Stimulated activated naive CD8-positive, alpha-beta T cell treated with anti-CD3 and anti-CD28 coated beads, Interleukin-15, amount 100 ng/mL, for 72 hours (primary cell): ENCODE measurements around the gene PLAC1.

ENCODE experiments used
- ATAC-seq: fragments of 150-1000 bp; cut with Tn5 transposase; 2 replicates; pipeline ENCODE4 v1.10.0; 2021; ENCODE audit warnings: mild to moderate bottlenecking, moderate library complexity
- DNase-seq, 2 donors: peaks; one replicate each; pipeline ENCODE4 v3.0.0; 2021 to 2022
- H3K27ac Mint-ChIP-seq, 2 donors: one replicate each; pipeline ENCODE4 v1.8.0; 2022; ENCODE audit warnings: mild to moderate bottlenecking in 2 of 2, mixed read lengths in 2 of 2, moderate library complexity in 2 of 2
- H3K27me3 Mint-ChIP-seq: one replicate; pipeline ENCODE4 v1.8.0; 2022; ENCODE audit warnings: mixed read lengths
- H3K4me1 Mint-ChIP-seq: one replicate; pipeline ENCODE4 v1.8.0; 2022; ENCODE audit warnings: mild to moderate bottlenecking, mixed read lengths
- H3K4me3 Mint-ChIP-seq, 2 donors: one replicate each; pipeline ENCODE4 v1.8.0; 2022; ENCODE audit warnings: mild to moderate bottlenecking in 2 of 2, mixed read lengths in 2 of 2, moderate library complexity in 1 of 2
- H3K9me3 Mint-ChIP-seq, 2 donors: one replicate each; pipeline ENCODE4 v1.8.0; 2022; ENCODE audit warnings: mixed read lengths in 2 of 2

The PLAC1 gene

DNA sequence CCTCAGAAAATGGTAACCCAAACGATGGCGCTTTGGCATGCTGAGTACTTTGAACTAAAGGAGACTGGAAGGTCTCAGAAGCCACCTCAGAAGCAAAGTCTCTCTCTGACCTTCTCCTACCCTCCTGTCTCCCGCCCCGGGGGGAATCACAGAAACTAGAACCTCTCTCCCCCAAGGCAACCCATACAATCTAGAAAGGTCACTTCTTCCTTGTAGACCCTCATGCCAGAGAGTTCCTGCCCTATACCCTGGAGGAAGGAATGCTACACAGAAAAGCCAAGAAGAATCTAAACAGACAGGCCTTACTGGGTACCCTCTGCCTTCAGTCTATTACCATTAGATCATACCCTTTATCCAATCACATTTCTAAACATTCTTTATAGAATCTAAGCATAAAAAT is 8.5 kb downstream of the PLAC1 start:
- peaks cover 8% of the 10 kb centered on the region for H3K4me1 Mint-ChIP-seq
- no peak overlapping the region for H3K4me3 Mint-ChIP-seq
- H3K27ac Mint-ChIP-seq: no peak overlapping the region
- H3K9me3 Mint-ChIP-seq: no peaks in the 10 kb centered on the region
- peaks cover 18% of the 10 kb centered on the region for H3K27me3 Mint-ChIP-seq
- ATAC-seq: no peak
- DNase-seq: no peak

DNA sequence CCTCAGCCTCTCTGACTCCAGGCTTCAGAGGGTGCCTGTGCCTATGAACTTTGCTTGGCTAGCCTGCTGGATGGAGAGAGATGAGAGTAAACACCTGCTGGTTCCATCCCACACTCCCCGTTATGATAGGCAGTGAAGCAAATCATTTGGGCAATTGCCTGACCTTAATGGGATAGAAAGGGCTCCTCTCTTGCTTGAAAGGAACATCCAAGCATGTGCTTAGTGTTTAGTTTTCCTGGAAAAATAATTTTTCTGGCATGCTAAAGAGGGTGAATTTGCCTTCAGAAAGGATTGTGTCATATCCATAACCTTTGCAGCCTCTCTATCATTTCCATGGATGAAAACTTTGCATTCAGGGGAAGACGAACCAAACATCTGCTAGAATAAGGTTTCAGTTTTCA is 10.8 kb downstream of the PLAC1 start:
- H3K27me3 Mint-ChIP-seq: peaks cover 23% of the 10 kb centered on the region
- DNase-seq: no peak
- no peak for ATAC-seq
- H3K4me1 Mint-ChIP-seq: no peaks in the 10 kb centered on the region
- no peaks in the 10 kb centered on the region for H3K9me3 Mint-ChIP-seq
- no peak overlapping the region for H3K4me3 Mint-ChIP-seq
- H3K27ac Mint-ChIP-seq: no peak overlapping the region

DNA sequence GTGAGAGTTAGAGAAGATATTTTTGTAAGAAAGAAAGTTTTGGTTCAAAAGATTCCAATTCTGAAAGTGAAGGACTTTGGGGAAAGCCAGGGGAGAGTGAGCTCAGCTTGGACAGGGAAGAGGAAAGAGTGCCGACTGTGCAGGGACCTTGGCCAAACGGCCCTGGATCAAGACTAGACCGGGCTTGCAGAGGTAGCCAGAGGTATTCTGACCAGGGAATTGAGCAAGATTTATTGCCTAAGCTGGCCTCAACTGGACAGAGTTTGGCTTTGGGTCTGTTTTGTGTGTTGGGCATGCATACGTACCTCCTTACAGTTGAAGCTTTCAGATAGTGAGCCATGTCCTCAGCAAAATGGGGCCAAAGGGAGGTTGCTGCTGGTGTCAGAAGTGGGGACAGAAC is 11.6 kb downstream of the PLAC1 start:
- no peak for ATAC-seq
- H3K4me1 Mint-ChIP-seq: no peaks in the 10 kb centered on the region
- H3K27ac Mint-ChIP-seq: no peak overlapping the region
- no peaks in the 10 kb centered on the region for H3K9me3 Mint-ChIP-seq
- no peak overlapping the region for H3K4me3 Mint-ChIP-seq
- H3K27me3 Mint-ChIP-seq: peaks cover 30% of the 10 kb centered on the region
- DNase-seq: no peak

DNA sequence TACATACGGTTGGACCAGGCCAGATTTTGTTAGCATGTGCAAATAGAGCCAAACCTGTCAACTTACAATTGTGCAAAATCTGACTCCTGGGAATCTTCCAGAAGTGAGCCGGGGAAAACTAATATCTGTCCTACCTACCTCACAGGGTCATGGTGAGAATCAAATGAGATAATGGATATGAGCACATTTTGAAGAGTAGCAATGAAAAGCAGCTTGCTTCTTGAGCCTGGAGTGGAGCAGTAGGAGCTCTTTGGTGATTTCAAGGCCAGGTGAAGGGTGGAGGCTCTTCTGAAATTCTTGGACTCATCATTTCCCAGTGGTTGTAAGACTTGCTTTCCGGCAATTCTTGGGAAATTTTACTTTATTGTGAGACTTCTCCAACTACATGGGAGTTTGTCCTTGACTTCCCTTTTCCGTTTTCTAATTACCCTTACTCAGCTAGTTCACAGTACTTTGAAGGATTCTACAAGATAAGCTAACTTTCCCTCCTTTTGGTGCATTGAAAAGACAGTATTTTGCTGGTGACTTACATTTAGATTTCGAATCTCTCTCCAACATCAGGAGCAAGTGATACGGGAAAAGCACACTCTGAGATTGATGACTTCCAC is 12.2 kb downstream of the PLAC1 start:
- H3K9me3 Mint-ChIP-seq: no peaks in the 10 kb centered on the region
- H3K27ac Mint-ChIP-seq: no peak overlapping the region
- peaks cover 36% of the 10 kb centered on the region for H3K27me3 Mint-ChIP-seq
- no peak for ATAC-seq
- no peak for DNase-seq
- H3K4me1 Mint-ChIP-seq: no peaks in the 10 kb centered on the region
- no peak overlapping the region for H3K4me3 Mint-ChIP-seq

DNA sequence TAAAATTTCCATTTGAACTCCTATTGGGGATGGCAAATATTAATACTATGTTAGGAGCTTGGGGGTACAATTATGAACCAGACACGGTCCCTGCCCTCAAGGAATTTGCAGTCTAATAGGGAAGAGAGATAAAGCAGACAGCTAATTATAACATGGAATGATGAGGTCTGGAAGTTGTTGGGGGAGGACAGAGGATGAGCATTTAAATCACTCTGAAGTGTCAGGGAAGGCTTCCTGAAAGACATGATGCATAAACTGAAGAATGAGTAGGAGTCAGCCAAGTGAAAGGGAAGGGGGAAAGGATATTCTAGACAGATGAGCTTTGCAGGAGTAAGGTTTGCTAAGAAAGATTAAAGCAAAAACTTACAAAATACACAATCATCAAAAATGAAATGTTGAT is 15.9 kb downstream of the PLAC1 start:
- DNase-seq (no peak), ATAC-seq (no peak)
- Mint-ChIP-seq H3K4me1 (no peaks in the 10 kb centered on the region), H3K27ac (no peak overlapping the region), H3K9me3 (no peaks in the 10 kb centered on the region), H3K4me3 (no peak overlapping the region), H3K27me3 (peaks cover 45% of the 10 kb centered on the region)

- DNase-seq (no peak), ATAC-seq (no peak)
- H3K9me3 Mint-ChIP-seq: no peaks in the 10 kb centered on the region
- no peak overlapping the region for H3K4me3 Mint-ChIP-seq
- no peaks in the 10 kb centered on the region for H3K4me1 Mint-ChIP-seq
- H3K27me3 Mint-ChIP-seq: peaks cover 37% of the 10 kb centered on the region
- no peak overlapping the region for H3K27ac Mint-ChIP-seq
Observed at GRCh38 chrX:134641346-134641745, 16.9 kb downstream of the PLAC1 start.

GRCh38 chrX:134640914-134641313 is 17.4 kb downstream of the PLAC1 start:
- Mint-ChIP-seq H3K4me1 (no peaks in the 10 kb centered on the region), H3K9me3 (no peaks in the 10 kb centered on the region), H3K27ac (no peak overlapping the region), H3K27me3 (peaks cover 36% of the 10 kb centered on the region), H3K4me3 (no peak overlapping the region)
- no peak for DNase-seq
- no peak for ATAC-seq

- DNase-seq: no peak
- ATAC-seq: no peak
- peaks cover 24% of the 10 kb centered on the region for H3K27me3 Mint-ChIP-seq
- no peaks in the 10 kb centered on the region for H3K9me3 Mint-ChIP-seq
- H3K4me1 Mint-ChIP-seq: no peaks in the 10 kb centered on the region
- H3K27ac Mint-ChIP-seq: no peak overlapping the region
- H3K4me3 Mint-ChIP-seq: no peak overlapping the region
Observed at GRCh38 chrX:134636851-134637250, 21.4 kb downstream of the PLAC1 start.

- H3K27ac Mint-ChIP-seq: no peak overlapping the region
- ATAC-seq: no peak
- H3K27me3 Mint-ChIP-seq: peaks cover 16% of the 10 kb centered on the region
- H3K4me1 Mint-ChIP-seq: no peaks in the 10 kb centered on the region
- no peaks in the 10 kb centered on the region for H3K9me3 Mint-ChIP-seq
- no peak overlapping the region for H3K4me3 Mint-ChIP-seq
- DNase-seq: no peak
Observed at GRCh38 chrX:134634691-134635090, 23.6 kb downstream of the PLAC1 start.

- Mint-ChIP-seq H3K4me1 (no peaks in the 10 kb centered on the region), H3K27me3 (peaks cover 13% of the 10 kb centered on the region), H3K4me3 (no peak overlapping the region), H3K9me3 (no peaks in the 10 kb centered on the region), H3K27ac (no peak overlapping the region)
- ATAC-seq (no peak), DNase-seq (no peak)
Observed at GRCh38 chrX:134633832-134634231, 24.4 kb downstream of the PLAC1 start.

- no peaks in the 10 kb centered on the region for H3K9me3 Mint-ChIP-seq
- DNase-seq (no peak), ATAC-seq (no peak)
- peaks cover 9% of the 10 kb centered on the region for H3K27me3 Mint-ChIP-seq
- H3K4me1 Mint-ChIP-seq: no peaks in the 10 kb centered on the region
- no peak overlapping the region for H3K27ac Mint-ChIP-seq
- H3K4me3 Mint-ChIP-seq: no peak overlapping the region
Observed at GRCh38 chrX:134633394-134633793, 24.9 kb downstream of the PLAC1 start.

GRCh38 chrX:134632355-134632754 is 25.9 kb downstream of the PLAC1 start:
- no peaks in the 10 kb centered on the region for H3K4me1 Mint-ChIP-seq
- no peaks in the 10 kb centered on the region for H3K9me3 Mint-ChIP-seq
- H3K4me3 Mint-ChIP-seq: no peak overlapping the region
- peaks cover 9% of the 10 kb centered on the region for H3K27me3 Mint-ChIP-seq
- H3K27ac Mint-ChIP-seq: no peak overlapping the region
- no peak for ATAC-seq
- no peak for DNase-seq

DNA sequence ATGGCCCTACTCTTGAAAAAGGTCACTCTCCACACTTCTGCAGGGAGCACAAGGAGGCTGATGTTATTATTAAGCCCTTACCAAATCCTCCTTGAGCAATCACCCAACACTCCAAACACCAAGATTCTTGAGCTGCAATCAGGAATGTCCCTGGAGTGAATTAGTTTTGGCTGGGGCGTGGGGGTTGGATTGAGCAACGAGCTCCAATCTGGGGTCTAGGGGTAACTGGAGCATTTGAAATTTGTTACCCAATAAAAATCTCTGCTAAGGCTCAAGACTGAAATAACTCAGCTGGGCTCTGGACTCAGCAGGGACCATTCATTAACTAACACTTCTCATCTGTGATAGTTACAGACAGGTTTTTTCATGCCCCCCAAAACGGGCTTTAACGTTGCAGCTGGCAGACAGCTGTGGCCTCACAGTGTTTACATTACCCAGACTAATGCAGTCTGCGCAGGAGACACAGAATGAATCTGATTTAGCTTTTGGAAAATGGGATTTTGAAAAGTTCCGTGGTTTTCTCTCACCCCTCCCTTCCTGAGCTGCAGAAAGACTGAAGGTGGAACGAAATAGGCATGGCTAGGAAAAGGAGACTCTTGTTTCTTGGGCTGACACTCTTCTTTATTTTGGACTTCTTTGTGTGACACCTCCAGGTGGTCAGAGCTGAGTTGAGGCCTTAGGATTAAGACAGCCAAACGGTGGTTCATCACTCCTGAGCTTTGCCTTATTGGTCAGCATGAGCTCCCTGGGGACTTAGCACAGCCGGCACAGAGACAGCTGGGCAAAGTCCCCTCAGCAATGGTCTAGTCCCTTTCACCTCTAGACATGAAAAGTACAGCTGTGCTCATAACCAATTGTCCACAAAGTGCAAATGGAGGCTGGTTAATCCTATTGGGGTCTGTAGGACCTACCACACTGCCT is 26.6 kb downstream of the PLAC1 start:
- Mint-ChIP-seq H3K4me1 (no peaks in the 10 kb centered on the region), H3K27me3 (peaks cover 9% of the 10 kb centered on the region), H3K27ac (no peak overlapping the region), H3K9me3 (no peaks in the 10 kb centered on the region), H3K4me3 (no peak overlapping the region)
- ATAC-seq: no peak
- no peak for DNase-seq

- no peak for ATAC-seq
- Mint-ChIP-seq H3K27me3 (no peaks in the 10 kb centered on the region), H3K27ac (no peak overlapping the region), H3K4me3 (no peak overlapping the region), H3K4me1 (no peaks in the 10 kb centered on the region), H3K9me3 (no peaks in the 10 kb centered on the region)
- DNase-seq: no peak
Observed at GRCh38 chrX:134628663-134629062, 29.6 kb downstream of the PLAC1 start.

DNA sequence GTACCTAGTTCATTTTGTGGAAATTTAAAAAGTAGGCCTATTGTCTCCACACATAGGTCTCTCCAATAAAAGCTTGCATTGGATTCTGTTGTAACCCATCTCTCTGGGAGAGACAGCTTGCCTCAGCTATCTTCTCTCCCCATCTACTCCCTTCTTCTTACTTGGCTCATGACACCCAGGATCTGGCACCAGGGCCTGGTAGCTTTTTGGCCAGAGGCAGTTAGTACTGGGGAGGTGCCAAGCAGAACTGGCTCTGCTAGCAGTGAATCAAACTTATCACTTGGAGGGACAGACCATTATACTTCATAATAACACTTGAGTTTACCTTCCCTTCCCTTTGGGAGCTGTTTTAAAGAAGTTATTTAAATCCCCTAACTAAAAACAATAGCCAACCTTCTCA is 31.8 kb downstream of the PLAC1 start:
- Mint-ChIP-seq H3K27ac (no peak overlapping the region), H3K9me3 (no peaks in the 10 kb centered on the region), H3K4me3 (no peak overlapping the region), H3K27me3 (no peaks in the 10 kb centered on the region), H3K4me1 (peaks cover 9% of the 10 kb centered on the region)
- ATAC-seq: no peak
- no peak for DNase-seq

DNA sequence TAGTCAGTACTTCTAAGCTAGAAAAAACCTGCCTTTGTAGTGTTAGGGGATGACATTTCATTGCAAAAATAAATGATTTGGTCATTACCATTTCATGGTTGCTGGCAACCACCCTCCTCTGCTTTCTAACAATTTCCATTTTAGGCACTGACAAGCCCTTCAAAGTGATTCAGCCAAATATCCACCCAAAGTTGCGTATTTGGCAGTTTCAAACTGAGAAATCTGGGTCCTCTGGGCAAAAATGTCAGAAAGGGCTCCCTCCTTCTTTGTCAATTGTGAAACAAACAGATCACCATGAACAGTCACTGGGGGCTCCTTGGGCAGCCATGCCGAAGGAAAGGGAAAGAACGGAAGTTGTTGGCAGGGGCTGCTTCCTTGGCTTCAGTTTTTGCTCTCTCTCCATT is 33.0 kb downstream of the PLAC1 start:
- ATAC-seq: no peak
- DNase-seq: no peak
- H3K4me3 Mint-ChIP-seq: no peak overlapping the region

More for the DNA sequence above, 33.0 kb downstream of the PLAC1 start:
- H3K27ac Mint-ChIP-seq: no peak overlapping the region
- H3K4me1 Mint-ChIP-seq: peaks cover 9% of the 10 kb centered on the region
- no peaks in the 10 kb centered on the region for H3K9me3 Mint-ChIP-seq
- peaks cover 8% of the 10 kb centered on the region for H3K27me3 Mint-ChIP-seq
